Activated T-helper 1 cell treated with Interleukin-2 at 50 U/mL for 16 hours (primary cell): ENCODE data around the gene HELQ.

Experiments used
- DNase-seq: peaks from one replicate; pipeline ENCODE4 v3.0.0-alpha.2; 2020; ENCODE audit warnings: low read depth

HELQ gene

GRCh38 chr4:83372931-83373330 is 82.7 kb downstream of the HELQ start:
- DNase-seq = no peak

- no peak for DNase-seq
These were observed 83.7 kb downstream of the HELQ start for GRCh38 chr4:83371936-83372335.

- no peak for DNase-seq
These were observed 84.4 kb downstream of the HELQ start for GRCh38 chr4:83371235-83371634.

GRCh38 chr4:83370640-83370906 is 85.0 kb downstream of the HELQ start:
- no peak for DNase-seq

- no peak for DNase-seq
These were observed 85.6 kb downstream of the HELQ start for GRCh38 chr4:83369831-83370639.

DNA sequence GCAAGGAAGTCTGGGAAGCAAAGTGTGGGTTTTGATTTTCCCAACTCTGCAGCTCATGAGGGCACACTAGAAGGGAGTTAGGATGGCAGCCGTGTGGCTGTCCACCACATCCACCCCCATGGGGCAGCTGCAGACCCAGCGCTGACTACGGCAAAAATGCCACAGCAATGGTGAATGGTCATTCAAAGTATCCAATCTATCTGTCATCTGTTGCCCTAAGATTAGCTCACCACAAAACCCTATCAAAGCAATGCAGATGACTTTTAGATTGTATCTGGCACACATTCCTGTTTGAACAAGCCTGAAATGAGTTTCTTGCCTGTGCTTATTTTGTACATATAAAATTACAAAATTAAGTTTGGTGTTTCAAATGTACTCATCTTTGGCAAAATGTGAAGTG is 91.3 kb downstream of the HELQ start:
- no peak for DNase-seq

DNA sequence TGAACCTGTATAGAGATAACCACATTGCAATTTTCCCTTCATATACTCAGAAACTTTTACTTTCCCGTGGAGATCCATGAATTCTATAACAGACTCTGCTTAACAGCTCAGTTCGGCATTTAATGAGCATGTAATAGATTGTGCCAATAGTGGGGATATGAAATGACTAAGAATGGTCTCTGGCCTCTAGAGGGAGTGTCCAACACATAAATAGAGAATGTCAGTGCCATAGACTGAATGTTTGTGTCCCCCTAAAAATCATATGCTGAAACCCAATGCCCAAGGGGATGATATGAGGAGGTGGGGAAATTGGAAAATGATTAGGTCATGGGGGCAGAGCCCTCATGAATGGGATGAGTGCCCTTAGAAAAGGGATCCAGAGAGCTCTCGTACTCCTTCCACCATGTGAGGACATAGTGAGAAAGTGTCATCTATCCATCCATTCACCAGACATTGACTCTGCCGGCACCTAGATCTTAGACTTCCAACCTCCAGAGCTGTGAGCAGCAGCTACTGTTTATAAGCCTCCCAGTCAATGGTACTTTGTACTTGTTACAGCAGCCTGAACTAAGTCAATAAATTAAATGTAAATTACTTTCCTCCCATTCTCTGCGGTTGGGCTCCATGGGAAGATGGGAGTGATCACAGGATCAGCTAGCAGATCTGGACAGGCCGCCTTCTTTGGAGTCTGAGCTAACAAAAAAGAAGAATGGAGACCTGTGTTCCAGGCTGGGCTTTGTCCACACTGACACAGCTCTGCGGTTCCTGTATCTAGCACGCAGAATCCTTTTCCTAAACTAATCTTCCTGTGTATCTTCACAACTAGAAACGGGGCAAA is 92.9 kb downstream of the HELQ start:
- DNase-seq = no peak

GRCh38 chr4:83361416-83362103 is 94.1 kb downstream of the HELQ start:
- DNase-seq = no peak

DNA sequence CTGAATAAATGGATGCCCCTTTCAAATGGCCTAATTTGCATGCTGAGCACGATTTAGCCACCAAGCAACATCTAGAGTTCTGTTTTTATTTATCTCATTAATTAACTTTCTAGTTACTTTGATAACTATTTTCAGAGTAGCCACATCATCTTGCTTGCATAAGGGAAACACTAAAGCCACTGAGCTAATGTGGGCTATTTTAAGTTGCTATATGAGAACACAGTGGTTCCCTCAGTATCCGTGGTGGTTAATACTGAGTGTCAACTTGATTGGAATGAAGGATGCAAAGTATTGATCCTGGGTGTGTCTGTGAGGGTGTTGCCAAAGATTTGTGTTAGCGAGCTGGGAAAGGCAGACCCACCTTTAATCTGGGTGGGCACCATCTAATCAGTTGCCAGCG is 95.6 kb downstream of the HELQ start:
- DNase-seq = no peak

DNA sequence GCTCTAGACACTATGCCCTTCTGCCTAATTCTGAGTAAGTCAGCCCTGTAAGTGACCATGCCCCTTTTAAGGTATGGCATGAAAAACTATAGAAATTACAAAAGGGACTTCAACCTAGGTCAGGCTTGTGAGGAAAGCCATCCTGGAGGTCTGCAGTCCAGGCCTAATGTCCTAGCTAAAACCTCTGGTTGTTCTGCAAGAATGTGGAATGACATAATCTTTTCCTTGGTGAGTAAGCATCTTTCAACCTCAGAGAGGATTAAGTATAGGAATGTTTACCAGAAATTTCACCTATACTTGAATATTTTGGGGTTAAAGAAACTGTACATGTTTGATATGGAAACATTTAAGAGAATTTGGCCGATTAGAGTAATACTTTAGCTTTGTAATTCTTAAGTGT is 97.2 kb downstream of the HELQ start:
- DNase-seq = no peak
